MG63 (cell line): Measurements from ENCODE around the gene CELF3. TPM values are rescaled to one million over a fixed set of nuclear protein-coding genes. Genes with fewer than 3 reads are reported as not detected.
"Not testable (repeated sequence)": the region's sequence is repeated elsewhere in the genome, so short reads cannot be mapped to it uniquely, and the experiment has no call there.

Experiments used
- DNase-seq: peaks from one replicate; pipeline ENCODE4 v3.0.0-alpha.2; 2020
- H3K27me3 ChIP-seq: fragments of 250-450 bp; sonication (Bioruptor Pico); 2 replicates; pipeline ENCODE4 v1.5.1; 2020; ENCODE audit warnings: mild to moderate bottlenecking, moderate library complexity
- H3K36me3 ChIP-seq: fragments of 250-450 bp; sonication (Bioruptor Pico); 2 replicates; pipeline ENCODE4 v1.5.1; 2020; ENCODE audit warnings: mild to moderate bottlenecking, moderate library complexity
- H3K4me3 ChIP-seq: fragments of 250-450 bp; sonication (Bioruptor Pico); 2 replicates; pipeline ENCODE4 v1.5.1; 2020; ENCODE audit warnings: mild to moderate bottlenecking, moderate library complexity
- H3K9me3 ChIP-seq: fragments of 250-450 bp; sonication (Bioruptor Pico); 2 replicates; pipeline ENCODE4 v1.5.1; 2020; ENCODE audit warnings: mild to moderate bottlenecking, moderate library complexity
- total RNA-seq: library from RNA; depleted of rRNA; stranded (reverse); fragments of >200 nt; shearing (Covaris generic); gene quantifications from 2 replicates; pipeline ENCODE4 v1.2.3, GENCODE V29; 2014; ENCODE audit warnings: low replicate concordance; rRNA removed

The CELF3 gene
- total RNA-seq, 1 experiment from 2014 or later, result not detected

GRCh38 chr1:151682901-151683300, 33.7 kb downstream of the CELF3 start:
- H3K36me3 ChIP-seq, DNase-seq, H3K9me3 ChIP-seq, H3K27me3 ChIP-seq, H3K4me3 ChIP-seq: not testable (repeated sequence)

- no peak overlapping the region for H3K4me3 ChIP-seq
- no peak for DNase-seq
- H3K36me3 ChIP-seq, result peaks cover 9% of the 10 kb centered on the region
- no peaks in the 10 kb centered on the region for H3K27me3 ChIP-seq
- no peaks in the 10 kb centered on the region for H3K9me3 ChIP-seq
These were observed 34.7 kb downstream of the CELF3 start for GRCh38 chr1:151681923-151682322.

- H3K9me3 ChIP-seq, result no peaks in the 10 kb centered on the region
- peak; percentile 60 for DNase-seq
- H3K36me3 ChIP-seq, result peaks cover 9% of the 10 kb centered on the region
- no peaks in the 10 kb centered on the region for H3K27me3 ChIP-seq
- no peak overlapping the region for H3K4me3 ChIP-seq
These were observed 35.8 kb downstream of the CELF3 start for GRCh38 chr1:151680826-151681225.

GRCh38 chr1:151680391-151680790, 36.2 kb downstream of the CELF3 start:
- no peaks in the 10 kb centered on the region for H3K27me3 ChIP-seq
- H3K36me3 ChIP-seq, result peaks cover 9% of the 10 kb centered on the region
- DNase-seq, result no peak
- no peaks in the 10 kb centered on the region for H3K9me3 ChIP-seq
- no peak overlapping the region for H3K4me3 ChIP-seq

GRCh38 chr1:151673407-151673806, 43.2 kb downstream of the CELF3 start:
- no peaks in the 10 kb centered on the region for H3K9me3 ChIP-seq
- peaks cover 18% of the 10 kb centered on the region for H3K36me3 ChIP-seq
- no peak overlapping the region for H3K4me3 ChIP-seq
- DNase-seq, result no peak
- H3K27me3 ChIP-seq, result no peaks in the 10 kb centered on the region

- H3K9me3 ChIP-seq, H3K27me3 ChIP-seq, DNase-seq, H3K4me3 ChIP-seq: not testable (repeated sequence)
- peaks cover 24% of the 10 kb centered on the region for H3K36me3 ChIP-seq
These were observed 46.4 kb downstream of the CELF3 start for GRCh38 chr1:151670036-151670675.

DNA sequence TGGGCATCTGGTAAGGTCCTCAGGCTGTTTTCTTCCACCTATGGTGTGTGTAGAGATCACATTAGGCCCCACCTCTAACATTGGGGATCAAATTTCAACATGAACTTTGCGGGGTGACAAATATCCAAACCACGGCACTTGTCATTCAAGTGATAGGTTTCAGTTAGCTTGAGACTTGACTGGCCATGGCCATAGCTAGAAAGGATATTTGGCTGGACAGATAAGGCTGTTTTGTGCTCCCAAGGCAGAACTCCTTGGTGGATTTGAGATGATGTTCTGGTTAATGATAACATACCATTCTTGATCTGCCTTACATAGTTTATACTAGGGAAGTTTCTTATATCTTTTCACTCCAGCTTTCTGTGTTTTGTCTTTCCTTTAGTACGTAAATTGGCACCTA, 48.5 kb downstream of the CELF3 start:
- no peaks in the 10 kb centered on the region for H3K9me3 ChIP-seq
- no peak for DNase-seq
- no peaks in the 10 kb centered on the region for H3K27me3 ChIP-seq
- no peak overlapping the region for H3K4me3 ChIP-seq
- peaks cover 24% of the 10 kb centered on the region for H3K36me3 ChIP-seq

GRCh38 chr1:151661751-151662150, 54.9 kb downstream of the CELF3 start:
- Histone ChIP-seq H3K9me3 (no peaks in the 10 kb centered on the region), H3K36me3 (peaks cover 21% of the 10 kb centered on the region)

GRCh38 chr1:151655371-151655770, 61.2 kb downstream of the CELF3 start:
- no peak for DNase-seq
- Histone ChIP-seq H3K9me3 (no peaks in the 10 kb centered on the region), H3K36me3 (peaks cover 19% of the 10 kb centered on the region), H3K27me3 (no peaks in the 10 kb centered on the region), H3K4me3 (no peak overlapping the region)

More at GRCh38 chr1:151661751-151662150, 54.9 kb downstream of the CELF3 start:
- no peaks in the 10 kb centered on the region for H3K27me3 ChIP-seq
- H3K4me3 ChIP-seq, result no peak overlapping the region
- DNase-seq, result no peak

DNA sequence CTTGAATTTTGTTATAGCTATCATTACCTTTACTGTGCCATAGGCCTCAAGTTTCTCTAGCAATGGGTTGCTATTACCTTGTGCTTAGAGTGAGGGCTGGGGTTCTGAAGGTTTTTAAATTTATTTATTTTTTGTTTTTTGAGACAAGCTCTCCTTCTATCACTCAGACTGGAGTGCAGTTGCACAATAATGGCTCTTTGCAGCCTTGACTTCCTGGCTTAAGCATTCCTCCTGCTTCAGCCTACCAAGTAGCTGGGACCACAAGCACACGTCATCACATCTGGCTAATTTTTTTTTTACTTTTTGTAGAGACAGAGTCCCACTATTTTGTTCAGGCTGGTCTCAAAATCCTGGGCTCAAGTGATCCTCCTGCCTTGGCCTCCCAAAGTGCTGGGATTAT, 63.2 kb downstream of the CELF3 start:
- H3K36me3 ChIP-seq, result peaks cover 20% of the 10 kb centered on the region
- no peak for DNase-seq
- H3K4me3 ChIP-seq, result no peak overlapping the region
- H3K27me3 ChIP-seq, result no peaks in the 10 kb centered on the region
- no peaks in the 10 kb centered on the region for H3K9me3 ChIP-seq

Other genes starting within 250 kb of the CELF3 start
- 0.05 TPM in 1 of 2 replicates, not detected in the other for gene CGN, start 205.4 kb downstream of the CELF3 start, total RNA-seq
- 18.8 and 19.8 TPM in 2 replicates for gene TUFT1, start 176.5 kb downstream of the CELF3 start, total RNA-seq
- 17.1 and 44.5 TPM in 2 replicates for gene SNX27, start 104.8 kb downstream of the CELF3 start, total RNA-seq
- not detected in 2 replicates for gene RIIAD1, start 4.7 kb upstream of the CELF3 start, total RNA-seq
- 121 and 167 TPM in 2 replicates for gene MRPL9, start 46.7 kb upstream of the CELF3 start, total RNA-seq
- 14.1 and 23.5 TPM in 2 replicates for gene TDRKH, start 73.7 kb upstream of the CELF3 start, total RNA-seq
- not detected in 2 replicates for gene LINGO4, start 88.6 kb upstream of the CELF3 start, total RNA-seq
- 0.63 TPM in 1 of 2 replicates, not detected in the other for gene RORC, start 115.0 kb upstream of the CELF3 start, total RNA-seq
- not detected in 2 replicates for gene C2CD4D, start 123.0 kb upstream of the CELF3 start, total RNA-seq
- not detected in 2 replicates for gene THEM5, start 136.9 kb upstream of the CELF3 start, total RNA-seq
- 22.9 and 30.2 TPM in 2 replicates for gene THEM4, start 192.7 kb upstream of the CELF3 start, total RNA-seq